GM13976 (cell line): ENCODE results near the gene CEACAM7.

Experiments used
- DNase-seq: peaks from one replicate; pipeline ENCODE4 v3.0.0; 2012; ENCODE audit warnings: low spot score
- CTCF ChIP-seq: IDR thresholded peaks from 2 replicates; pipeline ENCODE4 v1.5.1; 2012; ENCODE audit warnings: borderline replicate concordance, mild to moderate bottlenecking; ENCODE audit not compliant: insufficient read depth; ENCODE audit errors: extremely low read depth, missing control alignments, control extremely low read depth
- in situ Hi-C: fragments of 300-500 bp; cut with MboI; formaldehyde crosslinking; loops from one replicate; pipeline ENCODE4 v1.12.0; 2022; ENCODE audit warnings: low sequenced_read_pairs, mixed read lengths, inconsistent platforms; ENCODE audit not compliant: unreplicated experiment

The CEACAM7 gene

GRCh38 chr19:41637484-41637883, 50.6 kb downstream of the CEACAM7 start:
- in situ Hi-C loops: no loop called here
- TF ChIP-seq CTCF: no peak
- DNase-seq: no peak

- in situ Hi-C loops: no loop called here
- no peak for DNase-seq
- no peak for TF ChIP-seq CTCF
These were observed 59.9 kb downstream of the CEACAM7 start for GRCh38 chr19:41627966-41628675.

- TF ChIP-seq CTCF: no peak
- in situ Hi-C loops: no loop called here
- DNase-seq: no peak
These were observed 61.2 kb downstream of the CEACAM7 start, which contains the start of gene CEACAM4 for GRCh38 chr19:41626877-41627276. CEACAM4 (minus strand) TSS chr19:41627074; CDS start chr19:41626963, 111 bp downstream.

GRCh38 chr19:41626278-41626677, 61.8 kb downstream of the CEACAM7 start:
- no peak for DNase-seq
- in situ Hi-C loops: no loop called here
- TF ChIP-seq CTCF: no peak

GRCh38 chr19:41624937-41625336, 63.1 kb downstream of the CEACAM7 start:
- DNase-seq: no peak
- in situ Hi-C loops: no loop called here
- TF ChIP-seq CTCF: no peak

- no peak for TF ChIP-seq CTCF
- no peak for DNase-seq
- in situ Hi-C loops: no loop called here
These were observed 63.6 kb downstream of the CEACAM7 start for GRCh38 chr19:41624515-41624914.
